GM12878 (cell line): ENCODE results near the gene G2E3. TPM values are rescaled to one million over a fixed set of nuclear protein-coding genes. Genes with fewer than 3 reads are reported as not detected.
A peak's percentile ranks its signal among the peaks of the same experiment; 100 is the strongest.

ENCODE experiments used
- BCL3 ChIP-seq: IDR thresholded peaks from 2 replicates; pipeline ENCODE4 v1.6.1; 2011; ENCODE audit warnings: borderline replicate concordance, low read depth, mild to moderate bottlenecking, moderate library complexity, low read length; ENCODE audit not compliant: insufficient read depth, poor library complexity, severe bottlenecking
- CBX5 ChIP-seq: sonication (generic); IDR thresholded peaks from 2 replicates; pipeline ENCODE4 v1.6.1; 2016; ENCODE audit warnings: low read depth, moderate library complexity, mild to moderate bottlenecking, inconsistent platforms
- CREM ChIP-seq: IDR thresholded peaks from 2 replicates; pipeline ENCODE4 v1.6.1; 2014; ENCODE audit warnings: antibody characterized with exemption, low read depth
- FOXM1 ChIP-seq: IDR thresholded peaks from 2 replicates; pipeline ENCODE4 v1.6.1; 2012; ENCODE audit warnings: low read depth, mild to moderate bottlenecking, inconsistent platforms, low read length, moderate library complexity
- HDAC6 ChIP-seq: fragments of 200-600 bp; sonication (generic); IDR thresholded peaks from one replicate; pipeline ENCODE4 v1.8.0; 2017; ENCODE audit warnings: antibody characterized with exemption; ENCODE audit not compliant: unreplicated experiment
- IRF3 ChIP-seq: fragments of 450-650 bp; IDR thresholded peaks from 2 replicates; pipeline ENCODE4 v1.6.1; 2014; ENCODE audit warnings: mild to moderate bottlenecking
- KDM1A ChIP-seq: fragments of 200-600 bp; sonication (generic); IDR thresholded peaks from 2 replicates; pipeline ENCODE4 v1.6.1; 2016; ENCODE audit warnings: borderline replicate concordance
- MEF2B ChIP-seq: fragments of 450-650 bp; IDR thresholded peaks from 2 replicates; pipeline ENCODE4 v1.6.1; 2018; ENCODE audit warnings: mild to moderate bottlenecking, moderate library complexity; ENCODE audit not compliant: partially characterized antibody, poor library complexity, severe bottlenecking
- NFXL1 ChIP-seq: fragments of 450-650 bp; IDR thresholded peaks from 2 replicates; pipeline ENCODE4 v1.6.1; 2017; ENCODE audit warnings: antibody characterized with exemption, mild to moderate bottlenecking, borderline replicate concordance
- NRF1 ChIP-seq: conservative IDR thresholded peaks from 2 replicates; pipeline ENCODE4 v1.6.1; 2011; ENCODE audit warnings: mild to moderate bottlenecking, low read depth, low read length, improper control_type of control experiment
- POLR2AphosphoS5 ChIP-seq: IDR thresholded peaks from 2 replicates; pipeline ENCODE4 v1.6.1; 2011; ENCODE audit warnings: mild to moderate bottlenecking, low read length, inconsistent platforms
- PRDM15 ChIP-seq: fragments of 450-650 bp; formaldehyde crosslinking; IDR thresholded peaks from 2 replicates; pipeline ENCODE4 v1.4.0; 2020; ENCODE audit warnings: mild to moderate bottlenecking, moderate library complexity
- RB1 ChIP-seq: fragments of 450-650 bp; formaldehyde crosslinking; IDR thresholded peaks from 2 replicates; pipeline ENCODE4 v1.6.1; 2017; ENCODE audit warnings: mild to moderate bottlenecking, borderline replicate concordance
- SMAD5 ChIP-seq: IDR thresholded peaks from 2 replicates; pipeline ENCODE4 v1.6.1; 2016; ENCODE audit warnings: antibody characterized with exemption, low read depth
- WRNIP1 ChIP-seq: IDR thresholded peaks from 2 replicates; pipeline ENCODE4 v1.6.1; 2011; ENCODE audit warnings: low read depth, low read length, improper control_type of control experiment, borderline replicate concordance
- polyA plus RNA-seq, 11 experiments: library from polyadenylated mRNA; depleted of rRNA in 4 of 11; unstranded in 6 of 11; stranded (reverse) in 5 of 11; fragments of >200 nt; fragmentation: Nextera tagmentation in 4 of 11; fragmentation: Illumina TruSeq in 1 of 11; extraction: Ambion mirVana in 4 of 11; extraction: Trizol in 1 of 11; gene quantifications; 1 replicate in 1 of 11; 2 replicates in 10 of 11; pipeline versions ENCODE4 v1.2.1 to v1.2.3, GENCODE V29; 2011 to 2016; ENCODE audit warnings: inconsistent platforms in 2 of 11, missing spikeins in 2 of 11, low read depth in 1 of 11
- total RNA-seq, 4 experiments: library from RNA; depleted of rRNA in 3 of 4; stranded (reverse); fragments of >200 nt in 3 of 4; fragmentation: Illumina TruSeq in 1 of 4; extraction: Trizol in 1 of 4; gene quantifications; 2 replicates each; pipeline versions ENCODE4 v1.2.1 to v1.2.3, GENCODE V29; 2013 to 2021
- TF ChIP-seq, protein P1 (sequence below): IDR thresholded peaks from 2 replicates; pipeline ENCODE4 v1.6.1; 2012; ENCODE audit warnings: low read depth, low read length, improper control_type of control experiment
- TF ChIP-seq, protein P2 (sequence below): fragments of 450-650 bp; IDR thresholded peaks from 2 replicates; pipeline ENCODE4 v1.6.1; 2016; ENCODE audit warnings: mild to moderate bottlenecking, moderate library complexity, borderline replicate concordance

G2E3 gene
- total and polyA plus RNA-seq, 10 of the 15 experiments (the other 5 are each of a cell fraction or from before 2014, with no cell fraction given): 10.0 to 38.0 (median 21.1) TPM

DNA sequence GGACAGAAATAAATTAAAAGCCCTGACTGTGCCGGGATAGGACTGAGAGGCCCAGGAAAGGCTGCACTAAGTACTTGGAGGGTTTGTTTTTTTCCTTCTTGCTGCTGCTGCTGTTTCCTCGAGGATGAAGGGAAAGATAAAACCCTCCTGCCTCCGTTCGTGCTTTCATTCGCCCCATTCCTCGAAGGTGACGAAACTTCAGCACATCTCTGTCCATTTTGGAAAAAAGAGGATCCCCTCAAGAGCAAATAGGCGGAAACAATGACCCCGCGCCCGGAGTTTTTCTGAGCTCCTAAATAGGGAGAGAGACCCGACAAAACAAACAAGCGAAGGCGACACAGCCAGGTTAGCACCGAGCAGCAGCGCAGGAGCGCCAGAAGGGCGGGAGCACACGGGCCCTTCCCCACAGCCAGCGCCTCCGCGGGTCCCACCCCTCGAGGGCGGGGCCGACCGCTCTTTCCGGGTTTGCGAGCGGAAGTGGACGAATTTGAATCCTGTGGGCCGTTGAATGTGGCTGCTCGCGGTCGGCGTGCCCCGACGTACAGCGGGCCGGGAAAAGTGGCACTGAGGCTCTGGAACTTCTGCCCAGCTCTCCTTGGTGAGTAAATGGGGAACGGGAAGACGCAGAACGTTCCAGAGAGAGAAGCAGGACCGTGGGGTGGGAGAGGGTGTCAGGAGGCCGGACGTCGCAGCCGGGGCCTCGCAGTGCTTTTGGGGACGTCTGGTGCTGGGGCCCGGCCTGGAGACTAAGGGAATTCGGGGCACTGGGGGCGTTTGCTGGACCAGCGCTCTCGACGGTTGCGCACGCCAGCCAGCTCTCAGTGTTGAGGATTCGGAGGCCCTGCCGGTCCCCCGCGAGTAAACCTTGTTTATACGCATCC lies at the start of gene G2E3 (continued):
- TF ChIP-seq SMAD5 (peak; percentile 67; the same call in 1 of the 2 replicates), RB1 (peak; percentile 48; the same call in 1 of the 2 replicates), BCL3 (no peak), FOXM1 (no peak), NRF1 (0 out of 2 replicates have a peak, but pooled peaks have one; percentile 8), NFXL1 (no peak), CBX5 (no peak), KDM1A (no peak), IRF3 (no peak), POLR2AphosphoS5 (peak; percentile 87; the same call in 1 of the 2 replicates), MEF2B (no peak), HDAC6 (no peak), PRDM15 (CRISPR knock-in tag) (no peak), WRNIP1 (no peak), CREM (peak; percentile 24; the same call in 1 of the 2 replicates)
- TF ChIP-seq, protein P1, sequence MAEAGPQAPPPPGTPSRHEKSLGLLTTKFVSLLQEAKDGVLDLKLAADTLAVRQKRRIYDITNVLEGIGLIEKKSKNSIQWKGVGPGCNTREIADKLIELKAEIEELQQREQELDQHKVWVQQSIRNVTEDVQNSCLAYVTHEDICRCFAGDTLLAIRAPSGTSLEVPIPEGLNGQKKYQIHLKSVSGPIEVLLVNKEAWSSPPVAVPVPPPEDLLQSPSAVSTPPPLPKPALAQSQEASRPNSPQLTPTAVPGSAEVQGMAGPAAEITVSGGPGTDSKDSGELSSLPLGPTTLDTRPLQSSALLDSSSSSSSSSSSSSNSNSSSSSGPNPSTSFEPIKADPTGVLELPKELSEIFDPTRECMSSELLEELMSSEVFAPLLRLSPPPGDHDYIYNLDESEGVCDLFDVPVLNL: peak; percentile 58; the same call in 1 of the 2 replicates
- TF ChIP-seq, protein P2, sequence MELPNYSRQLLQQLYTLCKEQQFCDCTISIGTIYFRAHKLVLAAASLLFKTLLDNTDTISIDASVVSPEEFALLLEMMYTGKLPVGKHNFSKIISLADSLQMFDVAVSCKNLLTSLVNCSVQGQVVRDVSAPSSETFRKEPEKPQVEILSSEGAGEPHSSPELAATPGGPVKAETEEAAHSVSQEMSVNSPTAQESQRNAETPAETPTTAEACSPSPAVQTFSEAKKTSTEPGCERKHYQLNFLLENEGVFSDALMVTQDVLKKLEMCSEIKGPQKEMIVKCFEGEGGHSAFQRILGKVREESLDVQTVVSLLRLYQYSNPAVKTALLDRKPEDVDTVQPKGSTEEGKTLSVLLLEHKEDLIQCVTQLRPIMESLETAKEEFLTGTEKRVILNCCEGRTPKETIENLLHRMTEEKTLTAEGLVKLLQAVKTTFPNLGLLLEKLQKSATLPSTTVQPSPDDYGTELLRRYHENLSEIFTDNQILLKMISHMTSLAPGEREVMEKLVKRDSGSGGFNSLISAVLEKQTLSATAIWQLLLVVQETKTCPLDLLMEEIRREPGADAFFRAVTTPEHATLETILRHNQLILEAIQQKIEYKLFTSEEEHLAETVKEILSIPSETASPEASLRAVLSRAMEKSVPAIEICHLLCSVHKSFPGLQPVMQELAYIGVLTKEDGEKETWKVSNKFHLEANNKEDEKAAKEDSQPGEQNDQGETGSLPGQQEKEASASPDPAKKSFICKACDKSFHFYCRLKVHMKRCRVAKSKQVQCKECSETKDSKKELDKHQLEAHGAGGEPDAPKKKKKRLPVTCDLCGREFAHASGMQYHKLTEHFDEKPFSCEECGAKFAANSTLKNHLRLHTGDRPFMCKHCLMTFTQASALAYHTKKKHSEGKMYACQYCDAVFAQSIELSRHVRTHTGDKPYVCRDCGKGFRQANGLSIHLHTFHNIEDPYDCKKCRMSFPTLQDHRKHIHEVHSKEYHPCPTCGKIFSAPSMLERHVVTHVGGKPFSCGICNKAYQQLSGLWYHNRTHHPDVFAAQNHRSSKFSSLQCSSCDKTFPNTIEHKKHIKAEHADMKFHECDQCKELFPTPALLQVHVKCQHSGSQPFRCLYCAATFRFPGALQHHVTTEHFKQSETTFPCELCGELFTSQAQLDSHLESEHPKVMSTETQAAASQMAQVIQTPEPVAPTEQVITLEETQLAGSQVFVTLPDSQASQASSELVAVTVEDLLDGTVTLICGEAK: peak; percentile 87
